Suprapubic skin (tissue), 3 donors: ENCODE results near the gene STX1B.

Experiments
- CTCF ChIP-seq, 2 donors: fragments of 200-600 bp in 1 of 2; fragments of 450-650 bp in 1 of 2; sonication (generic) in 1 of 2; IDR thresholded peaks; one replicate each; pipeline ENCODE4 v1.5.1; 2016 to 2019; ENCODE audit warnings: antibody characterized with exemption in 2 of 2, mild to moderate bottlenecking in 1 of 2, moderate library complexity in 1 of 2
- EP300 ChIP-seq: sonication (generic); formaldehyde crosslinking; IDR thresholded peaks from one replicate; pipeline ENCODE4 v1.6.1; 2017; ENCODE audit warnings: antibody characterized with exemption
- POLR2A ChIP-seq, 2 donors: fragments of 450-650 bp; IDR thresholded peaks; one replicate each; pipeline ENCODE4 v1.6.1; 2017; ENCODE audit warnings: antibody characterized with exemption in 2 of 2, mild to moderate bottlenecking in 2 of 2, moderate library complexity in 2 of 2

- TF ChIP-seq POLR2A (IDR thresholded peaks at IDR 0.05) (no peak), CTCF (IDR thresholded peaks at IDR 0.05) (no peak), EP300 (no peak)
These were observed 5.8 kb downstream of the STX1B start for GRCh38 chr16:31004658-31005057.
